GM12864 (cell line): ENCODE data around the gene PPP1R12B.
"Not testable (repeated sequence)": the region's sequence is repeated elsewhere in the genome, so short reads cannot be mapped to it uniquely, and the experiment has no call there.

Source experiments
- DNase-seq: peaks from one replicate; pipeline ENCODE4 v3.0.0-alpha.2; 2011; ENCODE audit warnings: low read depth
- H3K4me3 ChIP-seq: 2 replicates; pipeline ENCODE4 v1.5.1; 2011; ENCODE audit warnings: mild to moderate bottlenecking, low read depth, low read length, control low read depth
- TF ChIP-seq, protein P1 (sequence below): IDR thresholded peaks from 2 replicates; pipeline ENCODE4 v1.5.1; 2011; ENCODE audit warnings: low read depth, mild to moderate bottlenecking, moderate library complexity, low read length, control low read depth, inconsistent platforms; ENCODE audit errors: missing control alignments

Gene PPP1R12B

GRCh38 chr1:202471246-202471645 lies 122.7 kb downstream of the PPP1R12B start:
- DNase-seq, result no peak
- TF ChIP-seq, protein P1, sequence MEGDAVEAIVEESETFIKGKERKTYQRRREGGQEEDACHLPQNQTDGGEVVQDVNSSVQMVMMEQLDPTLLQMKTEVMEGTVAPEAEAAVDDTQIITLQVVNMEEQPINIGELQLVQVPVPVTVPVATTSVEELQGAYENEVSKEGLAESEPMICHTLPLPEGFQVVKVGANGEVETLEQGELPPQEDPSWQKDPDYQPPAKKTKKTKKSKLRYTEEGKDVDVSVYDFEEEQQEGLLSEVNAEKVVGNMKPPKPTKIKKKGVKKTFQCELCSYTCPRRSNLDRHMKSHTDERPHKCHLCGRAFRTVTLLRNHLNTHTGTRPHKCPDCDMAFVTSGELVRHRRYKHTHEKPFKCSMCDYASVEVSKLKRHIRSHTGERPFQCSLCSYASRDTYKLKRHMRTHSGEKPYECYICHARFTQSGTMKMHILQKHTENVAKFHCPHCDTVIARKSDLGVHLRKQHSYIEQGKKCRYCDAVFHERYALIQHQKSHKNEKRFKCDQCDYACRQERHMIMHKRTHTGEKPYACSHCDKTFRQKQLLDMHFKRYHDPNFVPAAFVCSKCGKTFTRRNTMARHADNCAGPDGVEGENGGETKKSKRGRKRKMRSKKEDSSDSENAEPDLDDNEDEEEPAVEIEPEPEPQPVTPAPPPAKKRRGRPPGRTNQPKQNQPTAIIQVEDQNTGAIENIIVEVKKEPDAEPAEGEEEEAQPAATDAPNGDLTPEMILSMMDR, result no peak
- H3K4me3 ChIP-seq, result no peak overlapping the region

GRCh38 chr1:202472347-202473124 lies 124.0 kb downstream of the PPP1R12B start:
- not testable (repeated sequence) for DNase-seq, H3K4me3 ChIP-seq

- not testable (repeated sequence) for DNase-seq
Measured at GRCh38 chr1:202473266-202474045, 125.0 kb downstream of the PPP1R12B start.

GRCh38 chr1:202479661-202480060 lies 131.2 kb downstream of the PPP1R12B start:
- not testable (repeated sequence) for H3K4me3 ChIP-seq, DNase-seq

More at GRCh38 chr1:202473266-202474045, 125.0 kb downstream of the PPP1R12B start:
- not testable (repeated sequence) for H3K4me3 ChIP-seq

DNA sequence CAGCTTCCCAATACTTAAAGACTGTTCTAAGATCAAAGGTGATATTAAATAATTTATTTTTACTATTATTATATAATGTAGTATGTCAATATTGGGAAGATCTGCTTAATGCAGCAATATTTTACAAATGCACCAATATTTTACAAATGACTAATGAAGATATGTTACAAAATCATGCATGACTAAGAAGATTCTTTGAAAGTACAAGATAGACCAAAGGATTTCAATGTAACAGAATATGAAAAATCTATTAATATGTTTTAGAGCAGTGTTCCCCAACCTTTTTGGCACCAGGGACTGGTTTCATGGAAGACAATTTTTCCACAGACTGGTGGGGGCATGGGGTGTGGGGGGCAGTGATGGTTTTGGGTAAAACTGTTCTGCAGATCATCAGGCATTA lies 132.1 kb downstream of the PPP1R12B start:
- H3K4me3 ChIP-seq, DNase-seq: not testable (repeated sequence)

DNA sequence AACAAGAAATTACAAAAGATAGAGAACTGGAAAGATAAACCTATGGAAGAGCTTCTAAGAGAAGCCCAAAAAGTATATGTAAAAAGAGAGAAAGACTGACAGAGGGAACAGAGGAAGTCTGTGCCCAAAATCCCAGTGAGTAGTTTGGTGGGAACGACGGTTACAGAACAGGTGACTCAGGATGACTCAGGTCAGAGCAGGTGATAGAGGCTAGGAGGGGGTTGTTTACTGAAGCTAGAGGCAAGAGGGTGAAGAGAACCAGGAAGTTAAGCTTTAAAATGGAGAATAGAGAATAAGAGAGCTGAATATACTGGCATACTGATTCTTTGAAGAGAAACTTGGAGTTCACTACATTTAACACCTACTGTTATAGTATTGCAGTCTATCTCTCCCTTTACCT lies 134.9 kb downstream of the PPP1R12B start:
- H3K4me3 ChIP-seq, DNase-seq: not testable (repeated sequence)

DNA sequence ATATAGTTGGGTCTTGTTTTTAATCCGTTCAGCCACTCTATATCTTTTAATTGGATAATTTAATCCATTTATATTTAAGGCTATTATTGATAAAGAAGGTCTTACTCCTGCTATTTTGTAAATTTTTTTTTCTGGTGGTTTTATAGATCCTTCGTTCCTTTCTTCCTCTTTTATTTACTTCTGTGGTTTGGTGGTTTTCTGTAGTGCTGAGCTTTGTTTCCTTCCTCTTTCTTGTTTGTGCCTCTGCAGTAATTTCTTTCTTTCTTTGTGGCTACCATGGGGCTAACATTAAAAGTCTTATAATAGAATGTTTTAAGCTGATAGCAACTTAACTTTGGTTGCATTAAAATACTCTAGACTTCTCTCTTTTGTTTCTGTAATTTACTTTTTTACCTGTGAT lies 135.5 kb downstream of the PPP1R12B start:
- peak; percentile 24 for DNase-seq

DNA sequence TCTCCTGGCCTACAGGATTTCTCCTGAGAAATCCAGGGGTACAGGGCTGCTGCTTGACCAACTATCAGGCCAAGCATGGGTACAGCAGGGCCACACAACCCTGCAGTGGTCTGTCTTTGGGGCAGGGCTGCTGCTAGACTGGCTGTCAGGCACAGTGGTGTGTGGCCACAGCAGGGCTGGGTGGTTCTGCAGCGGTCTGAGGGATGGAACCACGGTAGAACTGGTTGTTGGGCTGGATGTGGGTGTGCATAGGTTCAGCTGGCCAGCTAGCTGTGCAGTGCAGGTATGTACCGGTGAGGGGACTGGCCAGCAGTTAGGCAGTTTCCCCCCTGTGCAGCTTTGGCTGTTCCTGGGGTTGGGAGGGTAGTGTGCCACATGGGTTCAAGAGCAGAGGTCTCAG lies 136.3 kb downstream of the PPP1R12B start:
- not testable (repeated sequence) for H3K4me3 ChIP-seq, DNase-seq

More for the DNA sequence above, 135.5 kb downstream of the PPP1R12B start:
- H3K4me3 ChIP-seq, result not testable (repeated sequence)

GRCh38 chr1:202488178-202488649 lies 139.7 kb downstream of the PPP1R12B start:
- H3K4me3 ChIP-seq, result not testable (repeated sequence)
- peak; percentile 57 for DNase-seq

DNA sequence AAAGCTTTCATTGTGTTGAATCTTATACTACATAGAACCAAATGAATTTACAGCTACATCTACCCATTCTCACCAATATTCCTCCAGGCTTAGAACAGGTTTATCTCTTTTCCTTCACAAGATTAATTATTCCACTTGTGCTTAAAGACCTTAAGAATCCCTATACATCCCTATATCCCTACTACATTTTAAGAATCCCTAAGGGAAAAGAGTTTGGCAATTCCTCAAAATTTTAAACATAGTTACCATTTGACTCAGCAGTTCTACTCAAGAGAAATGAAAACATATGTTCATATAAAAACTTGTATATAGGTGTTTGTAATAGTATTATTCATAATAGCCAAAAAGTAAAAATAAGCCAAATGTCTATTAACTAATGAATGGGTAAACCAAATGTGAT lies 140.6 kb downstream of the PPP1R12B start:
- H3K4me3 ChIP-seq, DNase-seq: not testable (repeated sequence)

- DNase-seq, H3K4me3 ChIP-seq: not testable (repeated sequence)
Measured at GRCh38 chr1:202493112-202493511, 144.6 kb downstream of the PPP1R12B start.

GRCh38 chr1:202498542-202498941 lies 150.0 kb downstream of the PPP1R12B start:
- TF ChIP-seq, protein P1, result no peak
- DNase-seq, result no peak
- no peak overlapping the region for H3K4me3 ChIP-seq

DNA sequence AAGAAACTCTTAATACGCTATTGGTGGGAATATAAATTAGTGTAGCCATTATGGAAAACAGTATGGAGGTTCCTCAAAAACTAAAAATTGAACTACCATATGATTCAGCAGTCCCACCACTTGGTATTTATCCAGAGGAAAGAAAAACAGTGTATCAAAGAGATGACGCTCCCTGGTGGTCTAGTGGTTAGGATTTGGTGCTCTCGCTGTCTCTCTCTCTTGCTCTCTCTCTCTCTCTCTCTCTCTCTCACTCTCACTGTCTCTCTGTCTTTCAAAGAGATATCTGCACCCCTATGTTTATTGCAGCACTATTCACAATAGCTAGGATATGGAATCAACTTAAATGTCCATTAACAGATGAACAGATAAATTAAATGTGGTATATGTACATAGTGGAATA lies 151.5 kb downstream of the PPP1R12B start:
- not testable (repeated sequence) for DNase-seq, H3K4me3 ChIP-seq
